H9 (cell line): ENCODE data around the gene TRIM43. TPM values are rescaled to one million over a fixed set of nuclear protein-coding genes. Genes with fewer than 3 reads are reported as not detected.
"Not testable (repeated sequence)": the region's sequence is repeated elsewhere in the genome, so short reads cannot be mapped to it uniquely, and the experiment has no call there.

Source experiments
- DNase-seq: peaks from one replicate; pipeline ENCODE4 v3.0.0-alpha.2; 2017
- H2AFZ ChIP-seq: one replicate; pipeline ENCODE4 v1.6.1; 2013; ENCODE audit warnings: mild to moderate bottlenecking, low read length, control low read depth, moderate library complexity
- H2AK5ac ChIP-seq: 2 replicates; pipeline ENCODE4 v1.6.1; 2013; ENCODE audit warnings: low read length, control low read depth, mixed read lengths; ENCODE audit not compliant: insufficient read length
- H2BK120ac ChIP-seq: one replicate; pipeline ENCODE4 v1.6.1; 2013; ENCODE audit warnings: low read depth, mild to moderate bottlenecking, low read length, control low read depth, inconsistent platforms; ENCODE audit not compliant: poor library complexity, severe bottlenecking
- H2BK12ac ChIP-seq: 2 replicates; pipeline ENCODE4 v1.6.1; 2013; ENCODE audit warnings: low read length, control low read depth, mixed read lengths, low read depth; ENCODE audit not compliant: insufficient read length
- H2BK15ac ChIP-seq: 2 replicates; pipeline ENCODE4 v1.6.1; 2013; ENCODE audit warnings: low read depth, low read length, control low read depth
- H2BK20ac ChIP-seq: one replicate; pipeline ENCODE4 v1.6.1; 2013; ENCODE audit warnings: low read depth, mild to moderate bottlenecking, low read length, control low read depth, inconsistent platforms; ENCODE audit not compliant: poor library complexity, severe bottlenecking
- H2BK5ac ChIP-seq: 2 replicates; pipeline ENCODE4 v1.6.1; 2013; ENCODE audit warnings: low read length, control low read depth, mixed read lengths; ENCODE audit not compliant: insufficient read length
- H3K14ac ChIP-seq: 2 replicates; pipeline ENCODE4 v1.6.1; 2013; ENCODE audit warnings: low read length, control low read depth; ENCODE audit not compliant: insufficient read depth
- H3K18ac ChIP-seq: 2 replicates; pipeline ENCODE4 v1.6.1; 2013; ENCODE audit warnings: low read depth, mild to moderate bottlenecking, mixed read lengths, low read length, control low read depth; ENCODE audit not compliant: insufficient read length
- H3K23ac ChIP-seq: 2 replicates; pipeline ENCODE4 v1.6.1; 2013; ENCODE audit warnings: low read length, control low read depth, mixed read lengths, low read depth; ENCODE audit not compliant: insufficient read length
- H3K23me2 ChIP-seq: 2 replicates; pipeline ENCODE4 v1.6.1; 2013; ENCODE audit warnings: low read depth, mild to moderate bottlenecking, mixed read lengths, low read length, control low read depth; ENCODE audit not compliant: insufficient read length, poor library complexity, severe bottlenecking
- H3K27ac ChIP-seq: 2 replicates; pipeline ENCODE4 v1.5.1; 2013; ENCODE audit warnings: low read length, control low read depth, mixed read lengths, low read depth; ENCODE audit not compliant: insufficient read length
- H3K27me3 ChIP-seq: 2 replicates; pipeline ENCODE4 v1.6.1; 2013; ENCODE audit warnings: low read length, control low read depth, inconsistent platforms; ENCODE audit not compliant: insufficient read depth
- H3K4ac ChIP-seq: 2 replicates; pipeline ENCODE4 v1.6.1; 2013; ENCODE audit warnings: low read depth, mild to moderate bottlenecking, control low read depth, inconsistent platforms, low read length, moderate library complexity
- H3K4me1 ChIP-seq: 2 replicates; pipeline ENCODE4 v1.6.1; 2013; ENCODE audit warnings: low read length, control low read depth, inconsistent platforms; ENCODE audit not compliant: insufficient read depth
- H3K4me2 ChIP-seq: 2 replicates; pipeline ENCODE4 v1.6.1; 2013; ENCODE audit warnings: low read length, control low read depth, mixed read lengths; ENCODE audit not compliant: insufficient read length, insufficient read depth
- H3K56ac ChIP-seq: 2 replicates; pipeline ENCODE4 v1.6.1; 2013; ENCODE audit warnings: low read depth, mild to moderate bottlenecking, mixed read lengths, low read length, control low read depth; ENCODE audit not compliant: insufficient read length
- H3K79me1 ChIP-seq: 2 replicates; pipeline ENCODE4 v1.6.1; 2013; ENCODE audit warnings: low read depth, mild to moderate bottlenecking, moderate library complexity, low read length, control low read depth, inconsistent platforms; ENCODE audit not compliant: insufficient read depth, poor library complexity, severe bottlenecking
- H3K79me2 ChIP-seq: 2 replicates; pipeline ENCODE4 v1.6.1; 2013; ENCODE audit warnings: low read length, control low read depth, inconsistent platforms; ENCODE audit not compliant: insufficient read depth
- H3K9ac ChIP-seq: 2 replicates; pipeline ENCODE4 v1.6.1; 2013; ENCODE audit warnings: low read length, control low read depth, mixed read lengths; ENCODE audit not compliant: insufficient read length; ENCODE audit errors: extremely low read depth
- H3K9me3 ChIP-seq: one replicate; pipeline ENCODE4 v1.6.1; 2013; ENCODE audit warnings: low read depth, low read length, inconsistent platforms; ENCODE audit not compliant: control insufficient read depth
- H3T11ph ChIP-seq: one replicate; pipeline ENCODE4 v1.6.1; 2013; ENCODE audit warnings: mild to moderate bottlenecking, low read length, control low read depth, inconsistent platforms
- H4K20me1 ChIP-seq: one replicate; pipeline ENCODE4 v1.6.1; 2013; ENCODE audit not compliant: control insufficient read depth, insufficient read length, insufficient read depth
- H4K5ac ChIP-seq: 2 replicates; pipeline ENCODE4 v1.6.1; 2013; ENCODE audit warnings: low read depth, mild to moderate bottlenecking, mixed read lengths, low read length, control low read depth; ENCODE audit not compliant: insufficient read length
- H4K8ac ChIP-seq: replicated peaks from 2 replicates; pipeline ENCODE4 v1.6.1; 2013; ENCODE audit warnings: low read length, control low read depth, mixed read lengths, low read depth; ENCODE audit not compliant: insufficient read length
- H4K91ac ChIP-seq: 2 replicates; pipeline ENCODE4 v1.6.1; 2013; ENCODE audit warnings: low read depth, mild to moderate bottlenecking, moderate library complexity, mixed read lengths, low read length, control low read depth; ENCODE audit not compliant: insufficient read length
- H3K27ac Mint-ChIP-seq, 3 experiments: 2 replicates in 2 of 3; 3 replicates in 1 of 3; pipeline ENCODE4 v1.8.0; 2020 to 2021; ENCODE audit warnings: mixed read lengths in 3 of 3, mild to moderate bottlenecking in 1 of 3, moderate library complexity in 1 of 3
- H3K27me3 Mint-ChIP-seq: 2 replicates; pipeline ENCODE4 v1.8.0; 2021; ENCODE audit warnings: low read depth, mild to moderate bottlenecking, moderate library complexity, mixed read lengths
- H3K36me3 Mint-ChIP-seq, 3 experiments: 2 replicates in 2 of 3; 3 replicates in 1 of 3; pipeline ENCODE4 v1.8.0; 2020 to 2021; ENCODE audit warnings: low read depth in 3 of 3, mixed read lengths in 3 of 3; ENCODE audit not compliant: insufficient read depth in 1 of 3
- H3K4me1 Mint-ChIP-seq, 2 experiments: 2 replicates each; pipeline ENCODE4 v1.8.0; 2020; ENCODE audit warnings: mixed read lengths in 2 of 2
- H3K4me3 Mint-ChIP-seq, 2 experiments: 2 replicates in 1 of 2; 3 replicates in 1 of 2; pipeline ENCODE4 v1.8.0; 2020 to 2021; ENCODE audit warnings: mild to moderate bottlenecking in 2 of 2, mixed read lengths in 2 of 2, moderate library complexity in 1 of 2
- H3K9me3 Mint-ChIP-seq, 2 experiments: 2 replicates in 1 of 2; 3 replicates in 1 of 2; pipeline ENCODE4 v1.8.0; 2020; ENCODE audit warnings: mild to moderate bottlenecking in 2 of 2, mixed read lengths in 2 of 2, moderate library complexity in 1 of 2
- WGBS: extraction: QIAGEN DNeasy Blood & Tissue Kit; methylation state at CpG from one replicate; pipeline ENCODE4 v1.1.7; 2013; ENCODE audit warnings: missing lambda C conversion rate, low lambda C conversion rate, mixed read lengths; ENCODE audit not compliant: insufficient read length; ENCODE audit errors: extremely low coverage; 5-methylcytosine and 5-hydroxymethylcytosine counted together
- total RNA-seq: library from RNA; stranded (reverse); gene quantifications from 2 replicates; pipeline ENCODE4 v1.2.1, GENCODE V29; 2021

Gene TRIM43
- total RNA-seq, 1 experiment from 2014 or later, result not detected

GRCh38 chr2:95641289-95641575 lies 49.4 kb downstream of the TRIM43 start:
- H2BK20ac ChIP-seq, DNase-seq, H3K23ac ChIP-seq, H3K23me2 ChIP-seq, H3T11ph ChIP-seq, H4K5ac ChIP-seq, H3K4me2 ChIP-seq, H3K27ac ChIP-seq, H2BK5ac ChIP-seq, H4K20me1 ChIP-seq, H3K9me3 ChIP-seq, H3K27me3 ChIP-seq, H3K79me1 ChIP-seq, H2BK15ac ChIP-seq, H3K9me3 Mint-ChIP-seq, H3K14ac ChIP-seq, H2BK120ac ChIP-seq, H2AFZ ChIP-seq, H3K4me3 Mint-ChIP-seq, H3K36me3 Mint-ChIP-seq, H3K79me2 ChIP-seq, H2AK5ac ChIP-seq, H3K18ac ChIP-seq, H3K9ac ChIP-seq, H2BK12ac ChIP-seq, H3K27ac Mint-ChIP-seq, H4K91ac ChIP-seq, H3K56ac ChIP-seq, H3K27me3 Mint-ChIP-seq, H4K8ac ChIP-seq, H3K4ac ChIP-seq, H3K4me1 ChIP-seq, H3K4me1 Mint-ChIP-seq: not testable (repeated sequence)
- WGBS, result no CpG with 5 or more reads among the region's 9 CpGs

GRCh38 chr2:95641787-95642186 lies 50.0 kb downstream of the TRIM43 start:
- H3K56ac ChIP-seq, H3K79me1 ChIP-seq, H2BK12ac ChIP-seq, H3K27ac ChIP-seq, H3K4me3 Mint-ChIP-seq, H2AK5ac ChIP-seq, H2AFZ ChIP-seq, H3K36me3 Mint-ChIP-seq, H3K4me1 ChIP-seq, H4K8ac ChIP-seq, H3K23ac ChIP-seq, H4K20me1 ChIP-seq, H3K14ac ChIP-seq, H2BK120ac ChIP-seq, H3K4me2 ChIP-seq, H4K91ac ChIP-seq, H3K4ac ChIP-seq, H4K5ac ChIP-seq, H2BK15ac ChIP-seq, H3T11ph ChIP-seq, H3K18ac ChIP-seq, H2BK20ac ChIP-seq, H3K23me2 ChIP-seq, DNase-seq, H3K27me3 ChIP-seq, H2BK5ac ChIP-seq, H3K27me3 Mint-ChIP-seq, H3K27ac Mint-ChIP-seq, H3K9ac ChIP-seq, H3K4me1 Mint-ChIP-seq, H3K79me2 ChIP-seq, H3K9me3 Mint-ChIP-seq, H3K9me3 ChIP-seq: not testable (repeated sequence)
- no CpG with 5 or more reads among the region's 2 CpGs for WGBS

- H3K79me2 ChIP-seq, H3K4ac ChIP-seq, H2BK20ac ChIP-seq, H2BK120ac ChIP-seq, H3K9ac ChIP-seq, H3K56ac ChIP-seq, H3K4me3 Mint-ChIP-seq, H3K27ac Mint-ChIP-seq, H2AFZ ChIP-seq, H3K36me3 Mint-ChIP-seq, H4K91ac ChIP-seq, H3T11ph ChIP-seq, H4K8ac ChIP-seq, H3K4me1 Mint-ChIP-seq, H3K4me1 ChIP-seq, H3K27ac ChIP-seq, H4K20me1 ChIP-seq, H4K5ac ChIP-seq, H3K9me3 ChIP-seq, DNase-seq, H3K23ac ChIP-seq, H3K4me2 ChIP-seq, H3K9me3 Mint-ChIP-seq, H3K27me3 ChIP-seq, H2BK5ac ChIP-seq, H3K14ac ChIP-seq, H3K27me3 Mint-ChIP-seq, H3K79me1 ChIP-seq, H3K23me2 ChIP-seq, H2BK12ac ChIP-seq, H2AK5ac ChIP-seq, H2BK15ac ChIP-seq, H3K18ac ChIP-seq: not testable (repeated sequence)
- WGBS, result no CpG with 5 or more reads among the region's 2 CpGs
These were observed 50.6 kb downstream of the TRIM43 start for GRCh38 chr2:95642360-95642759.
